Adrenal gland (tissue), 5 donors: ENCODE results near the gene CLMN.

Experiments
- POLR2A ChIP-seq, 2 donors: fragments of 450-650 bp; IDR thresholded peaks; one replicate each; pipeline ENCODE4 v1.6.1; 2017; ENCODE audit warnings: antibody characterized with exemption in 2 of 2, mild to moderate bottlenecking in 2 of 2, moderate library complexity in 1 of 2
- TF ChIP-seq, protein P1 (sequence below), 6 experiments: fragments of 450-650 bp in 4 of 6; fragments of 200-600 bp in 2 of 6; sonication (generic) in 1 of 6; IDR thresholded peaks; 1 replicate in 5 of 6; 2 replicates in 1 of 6; pipeline versions ENCODE4 v1.5.1 to v1.8.0; 2016 to 2021; ENCODE audit warnings: antibody characterized with exemption in 6 of 6, mild to moderate bottlenecking in 2 of 6, moderate library complexity in 1 of 6
- donor health status: DM: no; HTN: no; CAD: no.

- TF ChIP-seq POLR2A (IDR thresholded peaks at IDR 0.05), result no peak
- TF ChIP-seq, protein P1, sequence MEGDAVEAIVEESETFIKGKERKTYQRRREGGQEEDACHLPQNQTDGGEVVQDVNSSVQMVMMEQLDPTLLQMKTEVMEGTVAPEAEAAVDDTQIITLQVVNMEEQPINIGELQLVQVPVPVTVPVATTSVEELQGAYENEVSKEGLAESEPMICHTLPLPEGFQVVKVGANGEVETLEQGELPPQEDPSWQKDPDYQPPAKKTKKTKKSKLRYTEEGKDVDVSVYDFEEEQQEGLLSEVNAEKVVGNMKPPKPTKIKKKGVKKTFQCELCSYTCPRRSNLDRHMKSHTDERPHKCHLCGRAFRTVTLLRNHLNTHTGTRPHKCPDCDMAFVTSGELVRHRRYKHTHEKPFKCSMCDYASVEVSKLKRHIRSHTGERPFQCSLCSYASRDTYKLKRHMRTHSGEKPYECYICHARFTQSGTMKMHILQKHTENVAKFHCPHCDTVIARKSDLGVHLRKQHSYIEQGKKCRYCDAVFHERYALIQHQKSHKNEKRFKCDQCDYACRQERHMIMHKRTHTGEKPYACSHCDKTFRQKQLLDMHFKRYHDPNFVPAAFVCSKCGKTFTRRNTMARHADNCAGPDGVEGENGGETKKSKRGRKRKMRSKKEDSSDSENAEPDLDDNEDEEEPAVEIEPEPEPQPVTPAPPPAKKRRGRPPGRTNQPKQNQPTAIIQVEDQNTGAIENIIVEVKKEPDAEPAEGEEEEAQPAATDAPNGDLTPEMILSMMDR (IDR thresholded peaks at IDR 0.05), result no peak
These were observed 4.2 kb upstream of the CLMN start for GRCh38 chr14:95323917-95324316.
